GM12875 (cell line): ENCODE data around the gene SARM1.

Source experiments
- H3K4me3 ChIP-seq: one replicate; pipeline ENCODE4 v1.5.1; 2011; ENCODE audit warnings: low read depth, low read length, control low read depth
- TF ChIP-seq, protein P1 (sequence below): IDR thresholded peaks from 2 replicates; pipeline ENCODE4 v1.5.1; 2011; ENCODE audit warnings: low read depth, mild to moderate bottlenecking, control low read depth, inconsistent platforms, low read length, moderate library complexity, borderline replicate concordance; ENCODE audit not compliant: insufficient read depth

The SARM1 gene

DNA sequence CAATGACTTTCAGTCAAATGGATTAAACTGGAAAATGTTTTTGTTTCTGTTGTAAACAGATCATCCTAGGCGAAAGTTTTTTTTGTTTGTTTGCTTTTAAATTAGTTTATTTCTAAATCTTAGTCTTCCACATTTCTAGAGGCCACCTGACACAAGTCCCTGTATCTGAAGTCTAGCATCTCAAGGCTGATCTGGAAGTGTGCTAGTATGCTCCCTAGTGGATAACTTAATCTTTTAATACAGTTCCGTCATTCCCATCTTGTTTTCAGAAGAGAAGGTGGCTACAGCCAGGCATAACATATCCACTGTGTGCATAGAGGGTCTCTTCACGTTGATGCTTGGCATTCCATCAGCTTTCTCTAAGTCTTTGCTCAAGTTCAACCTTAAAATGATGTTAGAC lies 43.8 kb upstream of the SARM1 start:
- H3K4me3 ChIP-seq: no peak overlapping the region

DNA sequence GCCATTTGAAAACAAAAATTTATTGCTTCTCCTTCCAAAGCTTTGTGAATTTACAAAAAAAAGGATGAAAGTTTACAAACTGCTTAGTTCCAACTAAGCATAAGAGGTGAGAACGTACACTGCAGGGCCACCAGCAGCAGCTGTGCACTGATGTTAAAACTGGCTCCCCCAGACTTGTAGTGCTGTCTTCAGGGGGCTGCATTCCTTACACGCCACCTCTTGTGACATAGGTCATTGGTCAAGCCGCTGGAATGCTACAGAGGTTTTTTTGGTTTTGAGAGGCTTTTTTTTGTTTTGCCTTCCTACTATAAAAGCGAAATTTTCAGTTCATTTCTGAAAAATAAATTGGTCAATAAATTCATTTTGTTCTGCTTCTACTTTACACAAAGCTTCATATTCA lies 43.2 kb upstream of the SARM1 start:
- H3K4me3 ChIP-seq: no peak overlapping the region
- TF ChIP-seq, protein P1, sequence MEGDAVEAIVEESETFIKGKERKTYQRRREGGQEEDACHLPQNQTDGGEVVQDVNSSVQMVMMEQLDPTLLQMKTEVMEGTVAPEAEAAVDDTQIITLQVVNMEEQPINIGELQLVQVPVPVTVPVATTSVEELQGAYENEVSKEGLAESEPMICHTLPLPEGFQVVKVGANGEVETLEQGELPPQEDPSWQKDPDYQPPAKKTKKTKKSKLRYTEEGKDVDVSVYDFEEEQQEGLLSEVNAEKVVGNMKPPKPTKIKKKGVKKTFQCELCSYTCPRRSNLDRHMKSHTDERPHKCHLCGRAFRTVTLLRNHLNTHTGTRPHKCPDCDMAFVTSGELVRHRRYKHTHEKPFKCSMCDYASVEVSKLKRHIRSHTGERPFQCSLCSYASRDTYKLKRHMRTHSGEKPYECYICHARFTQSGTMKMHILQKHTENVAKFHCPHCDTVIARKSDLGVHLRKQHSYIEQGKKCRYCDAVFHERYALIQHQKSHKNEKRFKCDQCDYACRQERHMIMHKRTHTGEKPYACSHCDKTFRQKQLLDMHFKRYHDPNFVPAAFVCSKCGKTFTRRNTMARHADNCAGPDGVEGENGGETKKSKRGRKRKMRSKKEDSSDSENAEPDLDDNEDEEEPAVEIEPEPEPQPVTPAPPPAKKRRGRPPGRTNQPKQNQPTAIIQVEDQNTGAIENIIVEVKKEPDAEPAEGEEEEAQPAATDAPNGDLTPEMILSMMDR: no peak

More for the DNA sequence above, 43.8 kb upstream of the SARM1 start:
- TF ChIP-seq, protein P1: no peak

DNA sequence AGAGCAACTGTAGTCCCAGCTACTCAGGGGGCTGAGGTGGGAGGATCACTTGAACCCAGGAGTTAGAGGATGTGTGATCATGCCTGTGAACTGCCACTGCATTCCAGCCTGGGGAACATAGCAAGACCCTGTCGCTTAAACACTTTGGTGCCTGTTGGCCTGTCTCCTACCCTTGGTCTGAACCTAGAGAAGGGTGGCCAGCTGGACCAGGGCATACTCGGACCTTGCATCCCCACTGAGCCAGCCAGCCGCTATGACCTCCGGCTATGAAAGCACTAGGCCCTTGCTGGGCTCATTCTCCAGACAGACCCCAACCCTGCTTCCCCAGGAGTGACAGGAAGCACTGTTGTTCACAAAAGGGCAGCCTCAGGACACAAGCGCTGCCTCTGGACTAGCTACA lies 40.8 kb upstream of the SARM1 start:
- TF ChIP-seq, protein P1: no peak
- H3K4me3 ChIP-seq: no peak overlapping the region

- TF ChIP-seq, protein P1: no peak
- H3K4me3 ChIP-seq: no peak overlapping the region
These were observed 39.5 kb upstream of the SARM1 start for GRCh38 chr17:28331891-28332420.

DNA sequence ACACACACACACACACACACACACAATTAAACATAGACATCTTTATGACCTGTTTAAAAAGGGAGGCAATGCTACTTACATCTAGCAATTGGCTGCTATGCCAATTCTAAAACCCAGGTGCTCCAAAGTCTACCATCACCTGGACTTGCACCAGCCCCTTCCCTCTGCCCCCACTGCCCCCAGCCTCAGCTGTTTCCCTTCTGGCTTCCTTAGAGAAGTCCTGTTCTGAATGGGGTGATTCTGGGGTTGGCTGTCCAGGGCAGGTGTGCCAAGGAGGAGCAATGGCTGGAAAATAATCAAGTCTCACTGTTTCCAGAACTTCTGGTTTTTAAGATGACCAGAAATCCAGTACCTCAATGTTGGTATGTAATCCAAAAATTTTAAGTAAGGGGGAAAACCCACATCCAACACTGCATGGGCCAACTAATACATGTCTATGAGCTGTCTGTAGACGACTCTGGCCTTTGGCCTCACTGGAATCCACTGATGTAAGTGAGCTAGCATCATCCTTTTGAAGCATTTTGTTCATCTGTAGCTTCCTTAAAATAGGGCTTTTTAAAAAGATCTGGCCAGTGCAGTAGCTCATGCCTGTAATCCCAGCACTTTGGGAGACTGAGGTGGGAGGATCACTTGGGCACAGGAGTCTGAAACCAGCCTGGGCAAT lies 38.3 kb upstream of the SARM1 start:
- TF ChIP-seq, protein P1: no peak
- H3K4me3 ChIP-seq: no peak overlapping the region

GRCh38 chr17:28334171-28334570 lies 37.3 kb upstream of the SARM1 start:
- TF ChIP-seq, protein P1: no peak
- H3K4me3 ChIP-seq: no peak overlapping the region

DNA sequence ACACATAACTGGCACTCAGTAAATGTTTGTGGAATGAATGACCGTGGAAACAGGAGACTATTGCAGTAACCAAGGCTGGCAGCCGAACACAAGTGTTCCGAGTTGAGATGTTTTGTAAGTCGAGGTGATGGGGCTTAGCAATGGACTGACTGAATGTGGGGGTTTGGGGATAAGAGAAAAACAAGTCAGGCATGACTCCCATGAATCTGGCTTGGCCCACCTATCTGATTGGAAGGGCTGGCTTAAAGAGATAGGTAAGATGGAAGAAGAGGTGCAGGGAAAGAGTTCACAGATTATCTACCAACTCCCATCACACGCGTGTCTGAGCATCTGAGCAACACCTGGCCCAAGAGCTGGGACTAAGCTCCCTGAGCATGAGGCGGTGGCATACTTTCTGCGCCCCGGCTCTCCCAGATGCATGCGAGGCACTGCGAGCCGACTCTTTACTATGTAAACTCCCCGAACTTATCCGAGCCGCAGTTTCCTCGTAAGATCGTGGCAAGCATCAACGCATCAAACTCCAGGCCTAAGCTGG lies 36.8 kb upstream of the SARM1 start:
- TF ChIP-seq, protein P1: no peak
- H3K4me3 ChIP-seq: peak overlapping the region; percentile 77
